Transverse colon (tissue), 4 donors: ENCODE results near the gene ANKRD66.

Source experiments
- CTCF ChIP-seq, 5 experiments: fragments of 200-600 bp in 3 of 5; fragments of 450-650 bp in 2 of 5; sonication (generic) in 3 of 5; IDR thresholded peaks; 1 replicate in 2 of 5; 2 replicates in 3 of 5; pipeline ENCODE4 v1.5.1; 2016 to 2017; ENCODE audit warnings: antibody characterized with exemption in 5 of 5, inconsistent platforms in 3 of 5, mild to moderate bottlenecking in 2 of 5, moderate library complexity in 1 of 5
- POLR2A ChIP-seq: fragments of 450-650 bp; IDR thresholded peaks from one replicate; pipeline ENCODE4 v1.6.1; 2016; ENCODE audit warnings: antibody characterized with exemption, mild to moderate bottlenecking, moderate library complexity
- POLR2AphosphoS5 ChIP-seq, 3 donors: sonication (generic); formaldehyde crosslinking; IDR thresholded peaks; one replicate each; pipeline ENCODE4 v1.6.1; 2016; ENCODE audit warnings: antibody characterized with exemption in 3 of 3

- no peak for TF ChIP-seq POLR2A
- no peak for TF ChIP-seq CTCF (IDR thresholded peaks at IDR 0.05)
- TF ChIP-seq POLR2AphosphoS5 (IDR thresholded peaks at IDR 0.05): no peak
Measured at GRCh38 chr6:46729787-46730326, 16.9 kb upstream of the ANKRD66 start.
